ENCODE data around the gene GALNT16.

GALNT16 gene

GRCh38 chr14:69259168-69259526 is 811 bp upstream of the GALNT16 start:
- Histone ChIP-seq H3K36me3 (ENCODE audit: control insufficient read depth, insufficient read depth, low read length) (no peaks in the 10 kb centered on the region), H3K4me3 (ENCODE audit: extremely low read depth, insufficient read depth, low read length, poor library complexity, severe bottlenecking) (peak overlapping the region; percentile 48), H3K9me3 (ENCODE audit: control insufficient read depth, low read length) (no peaks in the 10 kb centered on the region), H3K4me1 (ENCODE audit: control insufficient read depth, insufficient read depth, low read length, poor library complexity, severe bottlenecking) (peaks cover 20% of the 10 kb centered on the region), H3K27ac (ENCODE audit: low read depth, low read length, severe bottlenecking) (no peak overlapping the region)
- WGBS, 2 experiments (ENCODE audit: insufficient coverage in 2 of 2): 11 to 12% methylated on average over 9 to 14 of the region's 14 CpGs

- no peaks in the 10 kb centered on the region for H3K9me3 ChIP-seq (ENCODE audit: control insufficient read depth, low read length)
- H3K36me3 ChIP-seq (ENCODE audit: control insufficient read depth, insufficient read depth, low read length): no peaks in the 10 kb centered on the region
These were observed 367 bp downstream of the GALNT16 start for GRCh38 chr14:69260190-69260860.

GRCh38 chr14:69260861-69261564 is 1.1 kb downstream of the GALNT16 start:
- Histone ChIP-seq H3K4me3 (ENCODE audit: extremely low read depth, insufficient read depth, low read length, poor library complexity, severe bottlenecking) (peak overlapping the region; percentile 48), H3K9me3 (ENCODE audit: control insufficient read depth, low read length) (no peaks in the 10 kb centered on the region), H3K4me1 (ENCODE audit: control insufficient read depth, insufficient read depth, low read length, poor library complexity, severe bottlenecking) (peaks cover 10% of the 10 kb centered on the region), H3K36me3 (ENCODE audit: control insufficient read depth, insufficient read depth, low read length) (no peaks in the 10 kb centered on the region), H3K27ac (ENCODE audit: low read depth, low read length, severe bottlenecking) (no peak overlapping the region)
- 1 to 3% methylated on average over 32 to 55 of the region's 64 CpGs for WGBS, 2 experiments (ENCODE audit: insufficient coverage in 2 of 2)

More at GRCh38 chr14:69260190-69260860, 367 bp downstream of the GALNT16 start:
- peaks cover 16% of the 10 kb centered on the region for H3K4me1 ChIP-seq (ENCODE audit: control insufficient read depth, insufficient read depth, low read length, poor library complexity, severe bottlenecking)
- peak overlapping the region; percentile 48 for H3K4me3 ChIP-seq (ENCODE audit: extremely low read depth, insufficient read depth, low read length, poor library complexity, severe bottlenecking)
- H3K27ac ChIP-seq (ENCODE audit: low read depth, low read length, severe bottlenecking): no peak overlapping the region
- WGBS, 2 experiments (ENCODE audit: insufficient coverage in 2 of 2): 0% methylated on average over 31 to 32 of the region's 78 CpGs

- no peak overlapping the region for H3K27ac ChIP-seq (ENCODE audit: low read depth, low read length, severe bottlenecking)
- peaks cover 10% of the 10 kb centered on the region for H3K4me1 ChIP-seq (ENCODE audit: control insufficient read depth, insufficient read depth, low read length, poor library complexity, severe bottlenecking)
- H3K4me3 ChIP-seq (ENCODE audit: extremely low read depth, insufficient read depth, low read length, poor library complexity, severe bottlenecking): no peak overlapping the region
- WGBS, 2 experiments (ENCODE audit: insufficient coverage in 2 of 2): 25 to 55% methylated on average over 2 to 3 of the region's 5 CpGs
- H3K36me3 ChIP-seq (ENCODE audit: control insufficient read depth, insufficient read depth, low read length): no peaks in the 10 kb centered on the region
- H3K9me3 ChIP-seq (ENCODE audit: control insufficient read depth, low read length): no peaks in the 10 kb centered on the region
These were observed 1.9 kb downstream of the GALNT16 start for GRCh38 chr14:69261761-69262331.

GRCh38 chr14:69262516-69262915 is 2.6 kb downstream of the GALNT16 start:
- Histone ChIP-seq H3K4me1 (ENCODE audit: control insufficient read depth, insufficient read depth, low read length, poor library complexity, severe bottlenecking) (peaks cover 10% of the 10 kb centered on the region), H3K4me3 (ENCODE audit: extremely low read depth, insufficient read depth, low read length, poor library complexity, severe bottlenecking) (no peak overlapping the region), H3K36me3 (ENCODE audit: control insufficient read depth, insufficient read depth, low read length) (no peaks in the 10 kb centered on the region), H3K9me3 (ENCODE audit: control insufficient read depth, low read length) (no peaks in the 10 kb centered on the region), H3K27ac (ENCODE audit: low read depth, low read length, severe bottlenecking) (no peak overlapping the region)
- WGBS, 2 experiments (ENCODE audit: insufficient coverage in 2 of 2): 43 to 48% methylated on average over 1 to 2 of the region's 3 CpGs

- H3K27ac ChIP-seq (ENCODE audit: low read depth, low read length, severe bottlenecking): no peak overlapping the region
- peaks cover 17% of the 10 kb centered on the region for H3K4me1 ChIP-seq (ENCODE audit: control insufficient read depth, insufficient read depth, low read length, poor library complexity, severe bottlenecking)
- H3K36me3 ChIP-seq (ENCODE audit: control insufficient read depth, insufficient read depth, low read length): no peaks in the 10 kb centered on the region
- no peaks in the 10 kb centered on the region for H3K9me3 ChIP-seq (ENCODE audit: control insufficient read depth, low read length)
- no peak overlapping the region for H3K4me3 ChIP-seq (ENCODE audit: extremely low read depth, insufficient read depth, low read length, poor library complexity, severe bottlenecking)
- WGBS, 2 experiments (ENCODE audit: insufficient coverage in 2 of 2): 87 to 89% methylated on average over 4 to 6 of the region's 6 CpGs
These were observed 3.4 kb downstream of the GALNT16 start for GRCh38 chr14:69263364-69263763.

GRCh38 chr14:69263771-69264170 is 3.8 kb downstream of the GALNT16 start:
- peaks cover 21% of the 10 kb centered on the region for H3K4me1 ChIP-seq (ENCODE audit: control insufficient read depth, insufficient read depth, low read length, poor library complexity, severe bottlenecking)
- H3K4me3 ChIP-seq (ENCODE audit: extremely low read depth, insufficient read depth, low read length, poor library complexity, severe bottlenecking): no peak overlapping the region
- no peaks in the 10 kb centered on the region for H3K9me3 ChIP-seq (ENCODE audit: control insufficient read depth, low read length)
- no peaks in the 10 kb centered on the region for H3K36me3 ChIP-seq (ENCODE audit: control insufficient read depth, insufficient read depth, low read length)
- H3K27ac ChIP-seq (ENCODE audit: low read depth, low read length, severe bottlenecking): no peak overlapping the region
- WGBS, 2 experiments (ENCODE audit: insufficient coverage in 2 of 2): 92 to 100% methylated on average over 4 to 7 of the region's 8 CpGs

GRCh38 chr14:69266572-69267345 is 6.8 kb downstream of the GALNT16 start:
- no peaks in the 10 kb centered on the region for H3K36me3 ChIP-seq (ENCODE audit: control insufficient read depth, insufficient read depth, low read length)
- WGBS, 2 experiments (ENCODE audit: insufficient coverage in 2 of 2): 85 to 88% methylated on average over 6 of the region's 8 CpGs
- H3K9me3 ChIP-seq (ENCODE audit: control insufficient read depth, low read length): no peaks in the 10 kb centered on the region
- peaks cover 16% of the 10 kb centered on the region for H3K4me1 ChIP-seq (ENCODE audit: control insufficient read depth, insufficient read depth, low read length, poor library complexity, severe bottlenecking)
- no peak overlapping the region for H3K27ac ChIP-seq (ENCODE audit: low read depth, low read length, severe bottlenecking)
- H3K4me3 ChIP-seq (ENCODE audit: extremely low read depth, insufficient read depth, low read length, poor library complexity, severe bottlenecking): no peak overlapping the region

GRCh38 chr14:69267492-69267891 is 7.5 kb downstream of the GALNT16 start:
- Histone ChIP-seq H3K4me1 (ENCODE audit: control insufficient read depth, insufficient read depth, low read length, poor library complexity, severe bottlenecking) (peaks cover 16% of the 10 kb centered on the region), H3K9me3 (ENCODE audit: control insufficient read depth, low read length) (no peaks in the 10 kb centered on the region), H3K4me3 (ENCODE audit: extremely low read depth, insufficient read depth, low read length, poor library complexity, severe bottlenecking) (no peak overlapping the region), H3K36me3 (ENCODE audit: control insufficient read depth, insufficient read depth, low read length) (no peaks in the 10 kb centered on the region), H3K27ac (ENCODE audit: low read depth, low read length, severe bottlenecking) (no peak overlapping the region)
- WGBS, 2 experiments (ENCODE audit: insufficient coverage in 2 of 2): 95% methylated on average over 4 of the region's 4 CpGs; no CpG with 5 or more reads in 1 of the 2 experiments

- WGBS, 2 experiments (ENCODE audit: insufficient coverage in 2 of 2): no CpG with 5 or more reads among the region's 2 CpGs
These were observed 8.3 kb downstream of the GALNT16 start for GRCh38 chr14:69268223-69268622.

More at GRCh38 chr14:69268223-69268622, 8.3 kb downstream of the GALNT16 start:
- H3K4me1 ChIP-seq (ENCODE audit: control insufficient read depth, insufficient read depth, low read length, poor library complexity, severe bottlenecking): peaks cover 13% of the 10 kb centered on the region
- no peaks in the 10 kb centered on the region for H3K36me3 ChIP-seq (ENCODE audit: control insufficient read depth, insufficient read depth, low read length)
- H3K9me3 ChIP-seq (ENCODE audit: control insufficient read depth, low read length): no peaks in the 10 kb centered on the region
- H3K4me3 ChIP-seq (ENCODE audit: extremely low read depth, insufficient read depth, low read length, poor library complexity, severe bottlenecking): no peak overlapping the region
- no peak overlapping the region for H3K27ac ChIP-seq (ENCODE audit: low read depth, low read length, severe bottlenecking)

All from mesodermal cell (in vitro differentiated cells).